ENCODE measurements around the gene C1QTNF3. TPM values are rescaled to one million over a fixed set of nuclear protein-coding genes. Genes with fewer than 3 reads are reported as not detected.

Gene C1QTNF3
- total RNA-seq, 1 donor from 2014 or later: 0.64 TPM

DNA sequence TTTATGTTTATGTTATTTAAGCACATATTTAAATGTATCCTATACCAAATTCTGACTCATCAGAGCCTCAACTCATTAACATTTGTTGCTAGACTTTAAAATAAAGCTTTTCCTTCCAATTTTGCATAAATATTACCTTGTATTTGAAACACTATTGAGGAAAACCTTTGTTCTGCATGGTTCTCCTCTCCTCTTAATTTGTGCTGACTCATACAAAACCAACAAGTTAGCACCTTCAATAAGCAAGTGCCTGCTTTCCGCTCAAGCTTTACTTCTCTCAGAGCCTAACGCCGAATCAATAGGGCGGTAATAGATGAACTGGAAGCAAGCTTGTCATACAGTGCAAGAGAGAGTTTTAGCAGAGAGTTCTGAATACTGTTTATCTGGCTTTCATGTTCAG lies 43.0 kb downstream of the C1QTNF3 start:
- no peak for DNase-seq (ENCODE audit: low read depth in 2 of 2)

- peak; percentile 76 to 80 for DNase-seq (ENCODE audit: low read depth in 2 of 2)
Observed at GRCh38 chr5:33997331-33997983, 45.6 kb downstream of the C1QTNF3 start.

- no peak for DNase-seq (ENCODE audit: low read depth in 2 of 2)
Observed at GRCh38 chr5:33995865-33996264, 47.1 kb downstream of the C1QTNF3 start.

DNA sequence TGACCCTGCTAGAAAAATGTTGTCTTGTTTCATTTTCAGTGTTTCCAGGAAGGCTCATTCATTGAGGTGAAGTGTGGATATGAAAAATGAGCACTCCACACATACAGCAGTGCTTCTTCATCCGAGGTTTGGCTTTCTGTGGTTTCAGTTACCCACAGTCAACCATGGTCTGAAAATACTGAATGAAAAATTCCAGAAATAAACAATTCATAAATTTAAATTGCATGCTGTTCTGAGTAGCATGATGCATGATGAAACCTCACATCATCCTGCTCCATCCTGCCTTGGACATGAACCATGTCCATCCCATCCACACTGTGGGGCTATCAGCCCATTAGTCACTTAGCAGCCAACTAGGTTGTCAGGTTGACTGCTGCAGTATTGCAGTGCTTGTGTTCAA lies 48.2 kb downstream of the C1QTNF3 start:
- DNase-seq (ENCODE audit: low read depth in 2 of 2): no peak

DNA sequence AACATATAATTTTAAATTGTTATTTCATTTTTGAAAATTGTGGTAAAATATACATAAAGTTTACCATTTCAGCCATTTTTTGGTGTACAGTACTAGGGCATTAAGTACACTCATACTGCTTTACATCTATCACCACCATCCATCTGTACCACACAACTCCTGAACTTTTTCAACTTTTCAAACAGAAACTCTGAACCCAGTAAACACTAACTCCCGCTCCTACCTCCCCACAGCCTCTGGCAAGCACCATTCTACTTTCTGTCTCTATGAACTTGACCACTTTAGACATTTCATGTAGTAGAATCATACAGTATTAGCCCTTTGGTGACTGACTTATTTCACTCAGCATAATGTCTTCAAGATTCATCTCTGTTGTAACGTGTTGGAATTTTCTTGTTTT lies 50.1 kb downstream of the C1QTNF3 start:
- no peak for DNase-seq (ENCODE audit: low read depth in 2 of 2)

- DNase-seq (ENCODE audit: low read depth in 2 of 2): no peak
Observed at GRCh38 chr5:33985447-33985846, 57.6 kb downstream of the C1QTNF3 start.

GRCh38 chr5:33984671-33985124 lies 58.3 kb downstream of the C1QTNF3 start, which contains the start of gene SLC45A2:
Gene SLC45A2, minus strand, starts transcription at chr5:33984693. Its CDS starts 110 bp downstream, at chr5:33984583.
- DNase-seq (ENCODE audit: low read depth in 2 of 2): no peak

DNA sequence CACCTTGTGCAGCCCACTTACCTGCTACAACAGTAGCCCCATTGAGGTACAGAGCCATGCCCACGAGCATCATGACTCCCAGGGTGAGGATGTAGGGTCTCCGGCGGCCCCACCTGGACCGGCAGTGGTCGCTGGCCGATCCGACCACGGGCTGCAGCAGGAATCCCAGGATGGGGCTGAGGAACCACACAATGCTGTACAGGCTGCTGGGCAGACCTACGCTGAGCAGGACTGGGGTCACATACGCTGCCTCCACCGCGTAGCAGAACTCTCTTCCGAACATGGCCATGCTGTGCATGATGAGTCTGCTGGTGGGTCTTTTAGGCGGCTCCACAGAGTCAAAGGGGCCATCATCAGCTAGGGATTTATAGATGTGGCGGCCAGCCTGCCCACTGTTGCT lies 58.8 kb downstream of the C1QTNF3 start:
- no peak for DNase-seq (ENCODE audit: low read depth in 2 of 2)

- no peak for DNase-seq (ENCODE audit: low read depth in 2 of 2)
Observed at GRCh38 chr5:33981408-33982162, 61.4 kb downstream of the C1QTNF3 start.

- no peak for DNase-seq (ENCODE audit: low read depth in 2 of 2)
Observed at GRCh38 chr5:33980030-33980429, 63.0 kb downstream of the C1QTNF3 start.

GRCh38 chr5:33978306-33978705 lies 64.7 kb downstream of the C1QTNF3 start:
- no peak for DNase-seq (ENCODE audit: low read depth in 2 of 2)

DNA sequence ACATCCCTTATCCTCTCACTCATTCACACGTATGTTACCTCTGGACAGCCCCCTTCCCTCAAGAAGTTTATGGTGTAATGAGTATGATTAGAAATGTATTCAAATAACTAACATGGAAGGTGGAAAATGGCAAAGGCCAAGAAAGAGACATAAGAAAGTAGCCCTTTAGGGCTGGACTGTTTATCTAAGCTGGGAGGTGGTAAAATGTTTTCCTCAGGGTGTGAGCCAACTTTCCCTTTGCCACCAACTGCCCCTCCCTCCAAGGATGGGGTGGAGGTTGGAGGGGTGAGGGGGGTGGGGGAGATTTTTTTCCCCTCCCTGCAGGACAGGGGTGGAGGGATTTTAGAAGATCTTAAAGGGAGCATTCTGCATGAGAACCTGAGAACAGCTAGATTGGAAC lies 66.7 kb downstream of the C1QTNF3 start:
- no peak for DNase-seq (ENCODE audit: low read depth in 2 of 2)

- no peak for DNase-seq (ENCODE audit: low read depth in 2 of 2)
Observed at GRCh38 chr5:33975852-33976251, 67.2 kb downstream of the C1QTNF3 start.

GRCh38 chr5:33973271-33973670 lies 69.7 kb downstream of the C1QTNF3 start:
- DNase-seq (ENCODE audit: low read depth in 2 of 2): no peak

- DNase-seq (ENCODE audit: low read depth in 2 of 2): peak; percentile 6 to 52
Observed at GRCh38 chr5:33969572-33970452, 73.2 kb downstream of the C1QTNF3 start.

DNA sequence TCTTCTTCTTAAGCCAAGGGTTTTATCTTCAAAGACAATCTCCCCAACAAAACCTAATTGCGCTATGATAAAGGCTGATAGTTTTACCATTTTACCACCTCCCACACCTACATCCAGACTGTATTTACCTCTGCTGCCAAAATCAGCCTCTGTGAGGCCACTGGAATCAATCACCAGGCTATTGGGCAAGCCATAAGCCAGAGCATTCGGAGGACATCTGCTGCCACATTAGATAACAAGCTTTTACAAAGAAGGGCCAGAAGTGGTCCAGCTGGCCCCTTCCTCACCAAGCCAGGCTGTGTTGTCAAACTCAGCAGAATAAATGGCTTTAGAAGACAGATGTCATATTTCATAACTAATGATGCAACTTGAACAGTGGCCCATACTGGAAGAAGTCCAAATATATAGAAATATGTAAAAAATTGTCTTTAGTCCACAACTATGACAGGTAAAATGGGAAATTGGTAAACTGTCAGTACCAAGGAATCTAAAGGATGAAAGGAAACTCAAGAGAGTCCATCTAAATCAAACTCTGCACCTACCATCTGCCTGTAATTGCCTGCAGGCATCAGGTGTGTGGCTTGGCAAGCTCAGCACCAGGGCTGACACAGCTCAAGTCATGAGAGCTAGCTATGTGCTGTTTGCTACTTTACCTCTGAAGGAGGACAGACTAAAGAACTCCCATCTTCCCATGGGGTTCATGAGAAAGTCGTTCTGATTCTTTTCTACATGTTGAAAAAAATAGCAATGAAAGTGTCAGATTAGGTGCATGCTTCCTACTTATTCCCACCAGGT lies 74.6 kb downstream of the C1QTNF3 start:
- DNase-seq (ENCODE audit: low read depth in 2 of 2): no peak

Other genes with a start within 250 kb of the C1QTNF3 start
- gene ADAMTS12, start 151.2 kb downstream of the C1QTNF3 start, total RNA-seq: 1.2 and 5.2 TPM in 2 replicates
- gene RXFP3, start 106.8 kb downstream of the C1QTNF3 start, total RNA-seq: not detected in 2 replicates
- gene SLC45A2, start 58.5 kb downstream of the C1QTNF3 start, total RNA-seq: under 0.01 TPM in 1 of 2 replicates, not detected in the other
- 6.9 and 10.5 TPM in 2 replicates for gene AMACR, start 35.2 kb downstream of the C1QTNF3 start, total RNA-seq